ENCODE data around the gene JAZF1.

DNA sequence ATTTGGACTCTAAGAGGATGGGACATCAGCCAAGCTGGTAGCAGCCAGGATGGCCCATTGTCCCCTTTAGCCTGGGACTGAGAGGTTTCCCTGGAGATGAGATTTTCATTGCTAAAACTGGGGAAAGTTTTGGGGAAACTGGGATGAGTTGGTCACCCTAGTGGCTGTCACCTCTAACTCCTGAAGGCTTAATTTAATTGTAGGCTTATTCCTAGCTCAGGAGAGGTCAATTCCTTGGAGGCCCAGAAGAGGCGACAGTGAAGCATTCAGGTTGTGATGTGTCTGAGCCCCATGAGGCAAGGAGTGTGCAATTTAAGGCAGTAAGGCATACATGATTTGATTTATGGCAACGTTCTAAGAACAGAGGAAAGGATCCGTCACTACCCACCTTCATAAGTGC is 24.9 kb upstream of the JAZF1 start:
- no peak for TF ChIP-seq CTCF (IDR thresholded peaks at IDR 0.05)
- no peak for TF ChIP-seq POLR2A (IDR thresholded peaks at IDR 0.05)
